C1 segment of cervical spinal cord (tissue), 14 donors: ENCODE results near the gene CHST11.
A peak's percentile ranks its signal among the peaks of the same experiment; 100 is the strongest.

Experiments
- DNase-seq, 14 donors: peaks; one replicate each; lab custom pipeline; 2025; lab: John Stamatoyannopoulos, UW

CHST11 gene

DNA sequence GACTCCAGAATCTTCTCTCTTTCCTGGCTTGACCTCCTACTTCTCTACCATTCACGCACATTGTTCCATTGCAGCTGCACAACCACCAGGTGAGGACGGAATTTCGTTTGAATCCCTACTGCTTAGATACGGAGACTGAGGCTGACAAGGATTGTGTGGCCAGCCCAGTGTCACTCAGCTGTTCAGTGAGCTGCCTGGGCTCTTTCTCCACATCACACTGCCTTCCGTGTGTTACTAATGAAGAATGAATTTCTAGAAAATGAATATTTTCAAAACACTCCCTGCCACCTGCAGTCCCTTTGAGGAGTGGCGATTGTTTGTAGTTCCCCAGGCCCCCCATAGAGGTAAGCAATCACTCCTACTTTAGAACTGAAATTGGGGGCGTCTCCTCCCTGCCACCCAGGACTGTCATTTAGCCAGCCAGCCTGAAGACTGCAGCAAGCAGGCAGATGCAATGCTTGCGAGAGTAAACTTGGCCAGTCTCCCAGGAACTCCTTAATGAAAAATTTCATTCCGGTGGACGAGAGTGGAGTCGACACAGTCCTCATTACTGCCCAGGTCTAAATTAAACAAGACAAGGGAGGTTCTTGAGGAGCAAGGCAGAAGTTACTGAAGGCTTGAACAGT is 261.7 kb downstream of the CHST11 start:
- DNase-seq = no peak

DNA sequence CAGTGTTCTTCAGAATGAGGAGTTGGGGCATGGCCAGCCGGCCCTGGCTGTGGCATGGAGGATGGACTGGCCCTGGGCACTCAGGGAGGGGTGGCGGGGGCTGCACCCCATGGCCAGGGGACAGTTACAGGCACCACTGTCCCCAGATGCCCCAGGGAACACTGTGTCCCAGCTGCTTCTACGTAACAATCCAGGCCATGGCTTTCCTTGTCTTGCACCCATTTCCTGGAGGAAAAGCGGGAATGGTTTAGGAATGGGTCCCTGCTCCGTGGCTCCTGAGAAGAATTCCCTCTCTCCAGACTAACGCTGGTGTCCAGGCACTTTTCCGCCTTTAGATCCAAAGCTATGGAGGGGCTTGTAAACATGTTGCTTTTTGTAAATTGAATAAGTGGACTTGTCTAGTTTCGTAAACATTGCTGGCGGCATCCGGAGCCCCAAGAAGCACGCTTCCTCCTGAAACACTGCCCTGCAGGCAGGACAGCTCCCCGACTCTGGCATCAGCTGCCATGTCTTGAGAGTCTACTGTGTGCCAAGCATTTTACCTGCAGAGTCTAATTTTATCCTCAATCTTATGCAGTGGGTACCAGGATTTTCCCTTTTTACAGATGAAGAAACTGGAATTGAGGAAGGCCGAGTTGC is 263.1 kb downstream of the CHST11 start:
- DNase-seq = no peak

DNA sequence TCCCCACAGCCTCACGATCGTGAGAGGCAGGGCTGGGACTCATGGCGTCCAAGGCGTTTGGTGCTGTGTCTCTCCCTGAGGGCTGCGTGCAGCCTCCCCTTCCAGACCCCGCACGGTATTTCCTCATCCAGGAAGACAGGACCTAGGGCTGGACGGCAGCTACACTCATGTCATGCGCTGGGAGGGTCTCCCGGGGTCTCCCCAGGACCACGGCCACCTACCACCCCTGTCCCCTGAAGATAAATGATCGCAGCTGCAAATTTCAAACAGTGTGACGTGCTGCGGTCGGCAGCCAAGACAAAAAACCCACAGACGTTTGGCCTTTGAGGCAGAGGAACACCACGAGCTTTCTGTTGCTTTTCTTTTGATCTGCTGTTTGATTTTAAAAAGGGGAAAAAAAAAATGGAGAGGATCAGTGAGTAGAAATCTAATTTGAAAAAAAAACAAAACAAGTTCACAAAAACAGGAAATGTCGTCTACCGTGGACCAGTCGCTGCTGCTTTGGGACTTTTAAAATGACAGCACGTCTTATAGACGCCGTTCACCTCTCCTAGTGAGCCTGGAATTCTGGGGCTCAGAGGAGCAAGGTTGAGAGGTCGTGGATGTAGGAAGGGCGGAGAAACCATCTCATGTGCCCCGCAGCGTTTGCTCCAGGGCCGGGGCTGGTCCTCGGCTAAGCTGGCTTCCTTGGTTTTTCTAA is 263.7 kb downstream of the CHST11 start:
- DNase-seq = peak in 1 of 14 donors; percentile 57

DNA sequence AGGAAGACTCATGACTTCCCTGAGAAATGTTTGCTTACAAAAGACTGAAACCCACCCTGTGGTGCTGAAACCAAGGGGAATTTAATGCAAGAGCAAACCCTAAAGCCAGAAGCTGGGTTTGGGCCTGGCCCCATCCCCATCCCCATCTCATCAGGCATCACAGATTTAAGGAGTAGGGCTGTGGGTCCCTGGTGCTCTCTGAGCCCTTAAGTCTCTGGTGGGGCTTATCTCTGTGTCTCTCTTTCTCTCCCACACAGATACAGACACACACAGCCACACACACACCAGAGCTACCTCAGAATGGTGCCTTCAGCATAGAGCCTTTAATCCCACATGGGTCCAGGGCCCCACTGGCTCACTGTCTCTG is 264.3 kb downstream of the CHST11 start:
- no peak for DNase-seq

DNA sequence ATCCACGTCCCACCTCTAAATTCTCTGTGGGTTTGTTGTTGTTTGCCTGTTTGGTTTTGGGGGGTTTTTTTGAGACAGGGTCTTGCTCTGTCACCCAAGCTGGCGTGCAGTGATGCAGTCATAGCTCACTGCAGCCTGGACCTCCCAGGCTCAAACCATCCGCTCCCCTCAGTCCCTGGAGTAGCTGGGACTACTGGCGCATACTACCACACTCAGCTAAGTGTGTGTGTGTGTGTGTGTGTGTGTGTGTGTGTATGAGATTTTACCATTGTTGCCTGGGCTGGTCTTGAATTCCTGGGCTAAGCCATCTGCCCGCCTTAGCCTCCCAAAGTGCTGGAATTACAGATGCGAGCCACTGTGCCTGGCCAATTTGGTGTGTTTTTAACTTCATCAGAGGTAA is 265.2 kb downstream of the CHST11 start:
- DNase-seq = no peak

DNA sequence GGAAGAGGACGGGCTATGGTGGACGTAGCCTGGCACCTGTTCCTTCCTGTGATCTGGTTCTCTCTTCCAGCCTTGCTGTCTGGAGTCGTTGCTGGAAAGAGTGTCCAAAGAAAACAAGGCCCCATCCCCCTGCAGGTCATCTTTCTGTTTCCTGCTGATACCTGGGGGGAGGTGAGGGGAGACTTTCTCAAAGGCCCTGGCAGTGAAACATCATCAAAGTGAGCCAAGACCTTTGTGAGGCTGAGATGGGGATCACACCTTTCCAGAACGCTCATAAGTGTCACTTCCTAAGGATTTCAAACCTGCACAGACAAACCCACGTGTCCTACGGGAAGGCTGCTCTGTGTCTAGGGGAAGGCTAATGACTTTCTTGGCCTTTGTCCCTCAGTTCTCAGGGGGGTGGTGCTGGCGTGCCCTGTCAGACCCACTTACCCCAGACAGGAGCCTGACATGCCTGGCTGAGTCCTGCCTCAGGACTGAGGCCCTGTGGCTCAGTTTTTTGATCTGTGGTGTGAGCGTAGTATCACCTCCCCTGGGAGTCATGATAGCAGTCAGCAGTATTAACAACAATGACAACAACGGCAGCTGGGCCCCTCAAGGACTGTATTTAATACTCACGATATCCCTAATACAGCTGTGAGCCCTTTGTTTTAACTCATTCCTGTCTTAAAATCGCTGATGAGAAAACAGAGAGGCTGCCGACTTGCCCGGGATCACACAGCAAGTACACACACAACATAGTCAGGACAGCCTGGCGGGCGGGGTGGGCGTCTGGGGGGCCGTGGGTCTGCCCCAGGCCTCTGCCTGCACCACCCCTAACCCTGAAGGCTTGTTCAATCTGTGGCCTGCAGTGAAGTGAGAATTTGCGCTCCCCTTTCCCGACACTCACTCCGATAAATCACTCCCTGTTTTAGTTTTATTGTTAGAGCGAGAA is 266.1 kb downstream of the CHST11 start:
- no peak for DNase-seq

DNA sequence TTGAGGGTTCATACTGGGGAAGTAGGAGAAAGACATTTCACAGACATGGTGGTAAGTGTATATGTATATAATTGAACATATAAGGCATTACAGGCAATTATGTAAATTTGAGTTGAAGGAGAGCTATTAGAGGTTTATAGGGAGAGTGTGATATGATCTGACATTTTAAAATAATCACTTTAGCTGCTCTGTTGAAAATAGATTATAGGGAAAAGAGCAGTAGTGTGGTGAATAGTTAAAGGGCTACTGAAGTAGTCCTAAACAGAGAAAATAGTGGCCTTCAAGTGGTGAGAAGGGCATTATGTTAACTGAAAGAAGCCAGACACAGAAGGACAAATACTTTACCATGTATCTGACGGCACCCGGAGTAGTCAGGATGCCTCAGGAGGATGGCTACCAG is 267.1 kb downstream of the CHST11 start:
- no peak for DNase-seq

DNA sequence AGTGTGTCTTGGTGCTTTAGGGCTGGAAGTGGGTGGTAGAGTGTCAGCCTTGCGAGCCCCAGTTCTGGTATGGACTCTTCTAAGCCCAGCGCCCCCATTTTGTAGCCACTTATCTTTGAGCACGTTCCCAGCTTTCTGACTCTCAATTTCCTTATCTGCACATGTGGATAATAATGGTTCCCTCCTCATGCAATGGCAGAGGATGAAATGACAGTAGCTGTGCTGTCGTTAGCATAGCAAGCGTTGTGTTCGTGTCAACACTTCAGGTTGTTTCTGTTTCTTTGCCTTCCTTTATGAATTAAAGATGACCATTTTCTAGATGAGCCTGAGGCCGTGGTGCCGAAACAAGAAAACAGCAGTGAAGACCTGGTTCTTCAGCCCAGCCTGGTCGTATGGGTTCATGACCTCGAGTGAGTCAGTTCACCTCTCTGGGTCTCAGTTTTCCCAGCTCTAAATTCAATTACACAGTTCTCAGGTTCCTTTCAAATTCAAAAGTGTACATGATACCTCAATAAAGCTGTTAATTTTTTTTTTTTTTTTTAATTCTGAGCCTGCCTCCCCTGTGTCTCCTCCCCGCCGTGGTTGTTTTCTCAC is 268.3 kb downstream of the CHST11 start:
- no peak for DNase-seq

DNA sequence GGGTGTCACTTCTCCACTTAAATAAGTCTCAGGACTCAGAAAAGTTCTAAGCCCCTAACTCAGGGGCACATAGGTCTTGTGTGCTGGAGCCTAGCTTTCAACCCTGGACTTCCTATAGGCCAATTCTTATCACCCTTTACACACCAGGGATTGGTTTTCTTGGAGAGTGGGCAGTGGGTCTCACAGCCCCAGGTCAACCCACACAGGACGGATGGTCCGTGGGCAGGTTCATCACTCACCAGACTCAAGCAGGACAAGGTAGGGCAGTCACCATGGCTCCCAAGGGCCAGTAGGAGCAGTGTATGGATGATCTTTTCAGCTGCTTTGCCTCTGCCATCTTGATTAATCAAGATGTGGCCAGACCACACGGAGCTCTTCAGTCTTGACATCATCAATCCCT is 268.9 kb downstream of the CHST11 start:
- no peak for DNase-seq

DNA sequence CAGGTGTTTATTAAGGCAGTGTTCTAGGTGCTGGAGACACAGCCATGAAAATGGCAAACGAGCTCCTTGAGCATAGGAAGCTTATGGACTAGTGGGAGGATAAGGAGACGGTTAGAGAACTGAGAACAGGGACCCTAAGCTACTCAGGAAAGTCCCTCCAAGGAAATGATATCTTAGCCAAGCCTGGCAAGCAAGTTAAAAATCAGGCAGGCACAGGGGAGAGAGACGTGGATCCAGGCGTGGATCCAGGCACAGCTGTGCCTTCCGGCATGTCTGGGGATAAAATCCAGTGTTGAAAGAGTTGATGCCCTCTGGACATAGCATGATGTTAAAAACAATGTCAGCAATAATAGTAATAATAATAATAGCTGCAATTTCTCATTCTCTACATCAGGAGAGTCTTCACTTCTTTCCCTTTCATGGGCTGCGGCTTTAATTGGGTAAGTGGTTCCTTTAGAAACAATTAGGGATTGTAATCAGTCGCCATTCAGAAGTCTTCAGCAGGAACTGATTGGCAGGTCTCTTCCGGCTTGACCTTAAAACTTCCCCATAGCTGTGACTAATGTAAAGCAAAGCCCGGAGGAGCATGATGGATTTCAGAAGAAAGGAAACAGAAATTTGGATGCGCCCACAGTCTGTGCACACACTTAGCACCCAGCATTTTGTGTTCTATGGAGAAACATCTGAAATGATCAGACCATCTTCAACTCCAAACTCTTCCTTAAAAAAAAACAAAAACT is 271.1 kb downstream of the CHST11 start:
- no peak for DNase-seq

DNA sequence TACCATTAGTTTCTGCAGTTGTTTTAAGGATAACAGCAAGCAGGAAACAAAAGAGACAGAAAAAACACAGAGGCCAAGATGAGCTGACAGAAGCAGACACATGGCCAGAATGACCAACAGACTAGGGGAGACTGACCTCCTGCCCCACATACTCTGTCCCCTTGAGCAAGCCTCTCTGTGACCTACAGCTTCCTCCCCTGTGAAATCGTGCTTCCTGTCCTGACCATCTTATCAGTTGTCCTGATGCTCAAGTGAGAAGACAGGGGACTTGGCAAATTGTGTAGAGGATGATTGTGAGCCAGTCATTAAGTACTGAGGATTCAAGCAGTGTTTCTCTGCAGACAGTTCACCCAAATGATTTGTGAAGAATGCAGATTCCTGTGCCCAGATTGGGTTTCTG is 272.3 kb downstream of the CHST11 start:
- no peak for DNase-seq

DNA sequence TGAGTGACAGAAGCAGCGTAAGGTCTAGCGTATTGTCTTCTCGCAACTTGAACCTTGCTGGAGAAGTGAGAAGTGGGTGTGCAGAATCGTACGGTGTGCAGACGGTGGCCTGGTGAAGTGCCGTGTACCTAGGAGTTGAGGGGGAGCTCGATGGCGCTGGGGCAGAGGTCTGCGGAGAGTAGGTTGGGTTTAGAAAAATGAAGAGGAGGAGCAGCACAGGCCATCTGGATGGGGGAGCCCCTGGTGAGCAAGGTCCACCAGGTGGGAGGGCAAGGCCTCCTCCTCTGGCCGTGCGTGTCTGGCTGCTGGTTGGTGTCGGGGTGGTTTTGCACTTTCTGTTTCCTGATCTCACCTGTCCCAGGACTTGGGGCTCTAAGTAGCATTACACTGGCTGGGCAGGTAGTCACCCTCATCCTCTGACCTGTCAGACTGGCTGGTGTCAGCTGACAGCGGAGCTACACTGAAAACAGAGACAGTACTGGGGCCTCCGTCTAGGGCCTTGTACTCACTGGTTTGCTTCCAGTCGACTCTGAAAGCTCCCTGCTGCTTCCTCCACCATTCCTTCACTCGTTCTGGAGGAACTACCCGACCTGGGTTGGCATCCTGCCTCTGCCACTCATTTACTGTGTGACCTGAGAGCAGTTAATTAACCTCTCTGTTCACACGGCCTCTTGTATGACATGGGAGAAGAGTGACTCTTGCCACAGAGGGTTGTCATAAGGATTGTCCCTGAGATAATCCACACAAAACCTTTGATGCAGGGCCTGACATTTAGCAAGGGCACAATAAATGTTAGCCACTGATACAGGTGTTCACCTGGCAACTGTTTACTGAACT is 273.1 kb downstream of the CHST11 start:
- no peak for DNase-seq

DNA sequence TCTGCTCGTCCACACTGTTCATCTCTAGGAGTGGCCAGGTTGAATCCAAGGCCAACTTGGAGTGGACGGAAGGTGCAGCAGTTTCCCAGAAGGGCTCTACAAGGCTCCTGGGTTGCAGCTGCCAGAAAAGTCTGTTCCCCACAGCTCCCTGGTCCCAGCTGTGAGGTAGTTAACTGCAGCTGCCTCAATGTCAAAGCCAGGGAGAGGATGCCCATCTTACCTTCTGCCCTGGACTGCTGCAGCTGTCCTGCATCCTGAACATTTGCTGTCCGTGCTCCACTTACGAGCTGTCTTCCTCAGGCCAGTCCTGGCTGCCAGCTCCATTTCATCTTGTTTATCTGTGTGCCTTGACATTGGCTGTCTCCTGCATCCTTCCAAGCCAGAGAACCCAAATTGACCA is 274.0 kb downstream of the CHST11 start:
- DNase-seq = no peak

DNA sequence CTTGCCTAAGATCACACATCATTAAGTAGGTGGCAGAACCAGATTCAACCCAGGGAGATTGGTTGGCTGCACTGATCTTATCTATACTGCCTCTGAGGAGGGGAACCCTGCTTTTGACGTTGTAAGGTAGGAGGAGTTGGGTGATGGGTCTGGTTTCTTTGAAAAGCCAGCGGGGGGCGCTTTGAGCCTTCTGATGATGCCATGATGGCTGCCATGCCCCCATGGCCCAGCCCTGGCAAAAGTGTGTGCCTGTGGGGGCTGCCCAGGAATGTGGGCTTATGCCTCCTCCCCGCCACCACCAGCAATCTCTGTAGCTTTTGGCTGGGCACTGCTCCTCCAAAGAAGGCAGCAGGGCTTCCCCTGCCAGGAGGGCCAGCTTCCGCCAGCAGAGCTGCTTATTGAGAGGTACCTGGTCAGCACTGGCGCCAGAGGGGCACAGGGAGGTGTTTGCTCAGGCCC is 277.0 kb downstream of the CHST11 start:
- no peak for DNase-seq

DNA sequence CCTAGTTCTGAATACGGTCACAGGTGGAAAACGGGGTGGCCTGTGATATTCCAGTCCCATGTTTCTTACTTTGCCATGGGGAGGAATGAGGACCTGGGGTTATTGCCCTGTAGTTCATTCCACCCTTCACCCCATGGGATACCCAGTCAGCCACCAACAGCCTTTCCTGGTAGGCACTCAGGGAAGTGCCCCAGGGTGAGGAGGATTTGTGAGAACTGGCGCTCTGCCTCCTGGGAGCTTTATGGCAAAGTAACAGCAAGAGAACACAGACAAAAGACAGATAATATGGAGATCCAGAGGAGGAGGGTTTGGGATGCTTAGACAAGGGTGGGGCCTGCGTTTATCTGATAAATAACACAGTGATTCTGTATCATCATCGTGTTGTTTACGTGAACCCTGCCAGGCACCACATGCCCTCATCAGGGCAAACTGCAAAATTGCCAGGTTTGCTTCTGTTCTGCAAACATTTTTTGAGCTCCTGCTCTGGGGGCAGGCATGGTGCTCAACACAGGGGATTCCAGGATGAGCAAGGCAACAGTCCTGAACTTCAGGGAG is 277.9 kb downstream of the CHST11 start:
- DNase-seq = no peak

DNA sequence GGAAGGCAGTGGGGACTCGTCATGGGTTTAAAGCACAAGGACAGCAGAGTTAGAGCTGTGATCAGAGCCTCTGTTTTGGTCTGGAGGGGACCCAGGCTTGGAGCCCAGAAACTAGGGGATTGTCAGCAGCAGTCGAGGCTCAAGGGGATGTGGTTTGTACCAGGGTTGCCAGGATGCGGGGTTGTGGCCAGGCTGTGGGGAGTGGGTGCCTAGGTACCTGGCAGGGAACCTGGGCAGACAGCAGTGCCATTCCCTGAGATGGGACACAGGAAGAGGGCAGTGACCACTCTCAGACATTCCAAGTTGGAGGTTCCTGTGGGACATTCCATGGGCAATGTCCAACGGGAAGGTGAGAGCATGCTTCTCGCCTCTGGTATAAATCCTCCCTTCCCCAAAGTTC is 279.1 kb downstream of the CHST11 start:
- no peak for DNase-seq

DNA sequence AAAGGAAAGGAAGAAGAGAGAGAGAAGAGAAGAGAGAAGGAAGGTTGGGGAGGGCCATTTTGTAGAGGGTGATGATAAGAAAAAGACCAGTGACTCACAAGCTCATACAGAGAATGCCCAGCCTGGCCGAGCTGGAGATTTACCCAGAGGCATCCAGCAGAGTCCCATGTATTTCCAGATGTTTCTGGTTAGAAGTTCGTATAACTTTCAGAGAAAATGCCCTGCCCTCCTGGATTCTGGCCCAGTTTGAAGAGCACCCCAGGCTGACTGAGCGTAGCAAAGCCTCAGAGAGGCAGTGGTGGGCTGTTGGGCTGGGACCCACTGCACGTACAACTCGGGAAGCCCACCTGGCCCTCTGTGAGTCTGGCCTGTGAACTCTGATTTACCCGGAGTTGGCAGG is 279.6 kb downstream of the CHST11 start:
- no peak for DNase-seq

DNA sequence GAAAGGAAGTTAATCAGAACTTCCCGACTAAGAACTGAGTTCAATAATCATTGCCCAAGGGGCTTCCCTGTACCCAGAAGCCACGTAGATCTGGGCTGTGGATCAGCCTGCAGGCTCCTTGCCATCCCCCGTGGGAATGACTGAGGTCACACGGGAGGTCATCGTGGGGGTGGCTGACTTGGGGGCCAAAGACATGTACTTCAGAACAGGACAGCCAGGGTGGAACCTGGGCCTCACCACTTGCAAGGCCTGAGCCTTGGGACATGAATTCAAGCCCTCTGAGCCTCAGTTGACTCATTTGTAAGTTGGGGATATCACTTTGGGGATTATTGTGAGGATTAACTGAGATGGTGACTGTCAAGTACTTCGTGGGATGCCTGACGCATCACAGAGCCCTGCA is 280.4 kb downstream of the CHST11 start:
- DNase-seq = no peak

DNA sequence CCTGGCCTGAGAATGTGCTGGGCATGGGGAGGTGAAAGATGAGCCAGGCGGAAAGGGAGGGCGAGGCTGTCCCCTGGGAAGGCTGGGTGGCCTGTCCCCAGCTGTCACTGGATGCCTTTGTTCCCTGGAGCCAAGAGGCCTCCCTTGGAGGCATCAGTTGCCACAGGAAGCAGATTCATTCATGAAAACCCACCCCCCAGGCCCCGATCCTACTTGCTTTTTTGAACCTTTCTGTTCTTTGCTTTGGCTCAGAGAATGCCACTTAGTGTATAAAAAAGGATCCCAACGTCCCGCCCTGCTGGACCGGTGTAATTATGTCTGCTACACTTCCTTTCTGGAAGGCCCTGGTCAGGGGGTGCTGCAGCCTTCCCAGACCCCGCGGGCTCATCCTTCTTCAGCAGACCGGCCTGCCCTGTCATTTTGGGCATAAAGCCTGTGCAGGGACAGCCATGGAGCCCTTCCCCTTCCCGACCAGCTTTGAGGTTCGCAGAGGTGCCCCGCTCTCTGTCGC is 281.1 kb downstream of the CHST11 start:
- DNase-seq = peak in 2 of 14 donors; percentile 10 to 24
